ENCODE data around the gene AGAP1. TPM values are rescaled to one million over a fixed set of nuclear protein-coding genes. Genes with fewer than 3 reads are reported as not detected.
A peak's percentile ranks its signal among the peaks of the same experiment; 100 is the strongest.

Gene AGAP1
- total and polyA plus RNA-seq, 8 donors: 5.0 to 27.6 (median 17.4) TPM

GRCh38 chr2:235692076-235692475 lies 198.2 kb downstream of the AGAP1 start:
- Histone ChIP-seq H3K4me3 (no peak overlapping the region), H3K27ac (no peak overlapping the region), H3K9me3 (no peaks in the 10 kb centered on the region), H3K27me3 (no peaks in the 10 kb centered on the region), H3K36me3 (no peaks in the 10 kb centered on the region), H3K4me1 (no peaks in the 10 kb centered on the region)
- peak in 1 of 6 donors; percentile 28 for DNase-seq
- WGBS, 2 donors: 88% methylated on average over 10 of the region's 10 CpGs
- no peak for FAIRE-seq
- intact Hi-C loops (cut with DNase I): no loop called here
- ATAC-seq: no peak
- TF ChIP-seq CTCF (IDR thresholded peaks at IDR 0.05): no peak

GRCh38 chr2:235692671-235693171 lies 198.9 kb downstream of the AGAP1 start:
- Histone ChIP-seq H3K9me3 (no peaks in the 10 kb centered on the region), H3K4me1 (no peaks in the 10 kb centered on the region), H3K27ac (no peak overlapping the region), H3K4me3 (no peak overlapping the region), H3K27me3 (no peaks in the 10 kb centered on the region), H3K36me3 (no peaks in the 10 kb centered on the region)
- no peak for ATAC-seq
- no peak for FAIRE-seq
- TF ChIP-seq CTCF (IDR thresholded peaks at IDR 0.05): no peak
- intact Hi-C loops (cut with DNase I): no loop called here
- 95% methylated on average over 15 of the region's 15 CpGs for WGBS, 2 donors
- DNase-seq: peak in 1 of 6 donors; percentile 44

- ATAC-seq (no peak), DNase-seq (peak in 1 of 6 donors; percentile 35), FAIRE-seq (no peak)
- no peaks in the 10 kb centered on the region for H3K27me3 ChIP-seq
- H3K4me1 ChIP-seq: no peaks in the 10 kb centered on the region
- H3K27ac ChIP-seq: no peak overlapping the region
- no peaks in the 10 kb centered on the region for H3K36me3 ChIP-seq
- intact Hi-C loops (cut with DNase I): no loop called here
- WGBS, 2 donors: 97% methylated on average over 10 of the region's 10 CpGs
- no peaks in the 10 kb centered on the region for H3K9me3 ChIP-seq
- no peak overlapping the region for H3K4me3 ChIP-seq
- TF ChIP-seq CTCF (IDR thresholded peaks at IDR 0.05): no peak
Observed at GRCh38 chr2:235693279-235693678, 199.4 kb downstream of the AGAP1 start.

- Histone ChIP-seq H3K27me3 (no peaks in the 10 kb centered on the region), H3K27ac (no peak overlapping the region), H3K4me1 (no peaks in the 10 kb centered on the region), H3K4me3 (no peak overlapping the region), H3K36me3 (no peaks in the 10 kb centered on the region), H3K9me3 (no peaks in the 10 kb centered on the region)
- intact Hi-C loops (cut with DNase I): no loop called here
- no peak for TF ChIP-seq CTCF (IDR thresholded peaks at IDR 0.05)
- WGBS, 2 donors: 86 to 89% methylated on average over 17 of the region's 17 CpGs
- DNase-seq: peak in 1 of 6 donors; percentile 26
- no peak for ATAC-seq
- no peak for FAIRE-seq
Observed at GRCh38 chr2:235694721-235695601, 201.1 kb downstream of the AGAP1 start.

GRCh38 chr2:235695602-235695895 lies 201.7 kb downstream of the AGAP1 start:
- intact Hi-C loops (cut with DNase I): no loop called here
- H3K36me3 ChIP-seq: no peaks in the 10 kb centered on the region
- no peak overlapping the region for H3K27ac ChIP-seq
- H3K4me3 ChIP-seq: no peak overlapping the region
- no peak for TF ChIP-seq CTCF (IDR thresholded peaks at IDR 0.05)
- no peak for FAIRE-seq
- no peaks in the 10 kb centered on the region for H3K9me3 ChIP-seq
- no peaks in the 10 kb centered on the region for H3K4me1 ChIP-seq
- DNase-seq: peak in 1 of 6 donors; percentile 46
- no peak for ATAC-seq
- H3K27me3 ChIP-seq: no peaks in the 10 kb centered on the region
- 95 to 98% methylated on average over 3 of the region's 3 CpGs for WGBS, 2 donors
